Uterus (tissue), 4 donors: ENCODE data around the gene QARS1. TPM values are rescaled to one million over a fixed set of nuclear protein-coding genes. Genes with fewer than 3 reads are reported as not detected.

ENCODE experiments used
- DNase-seq, 2 donors: peaks; one replicate each; pipeline ENCODE4 v3.0.0-alpha.2; 2019 to 2020
- H3K27ac ChIP-seq, 2 donors: fragments of 200-600 bp; sonication (generic); 1 replicate in 1 of 2; 2 replicates in 1 of 2; pipeline ENCODE4 v1.5.1; 2016 to 2018
- H3K27me3 ChIP-seq, 2 donors: fragments of 200-600 bp; sonication (generic); one replicate each; pipeline ENCODE4 v1.5.1; 2018 to 2019; ENCODE audit warnings: control low read depth in 1 of 2
- H3K36me3 ChIP-seq, 2 donors: fragments of 200-600 bp; sonication (generic); one replicate each; pipeline ENCODE4 v1.5.1; 2019; ENCODE audit warnings: control low read depth in 1 of 2
- H3K4me1 ChIP-seq, 2 donors: fragments of 200-600 bp; sonication (generic); one replicate each; pipeline ENCODE4 v1.5.1; 2018 to 2019; ENCODE audit warnings: control low read depth in 1 of 2
- H3K4me3 ChIP-seq, 2 donors: fragments of 200-600 bp; sonication (generic); 1 replicate in 1 of 2; 2 replicates in 1 of 2; pipeline ENCODE4 v1.5.1; 2018 to 2019; ENCODE audit warnings: mild to moderate bottlenecking in 1 of 2
- H3K9me3 ChIP-seq, 2 donors: fragments of 200-600 bp; sonication (generic); one replicate each; pipeline ENCODE4 v1.5.1; 2019; ENCODE audit warnings: control low read depth in 1 of 2
- POLR2A ChIP-seq, 2 donors: fragments of 450-650 bp; IDR thresholded peaks; one replicate each; pipeline ENCODE4 v1.6.1; 2016; ENCODE audit warnings: antibody characterized with exemption in 2 of 2, mild to moderate bottlenecking in 1 of 2, moderate library complexity in 1 of 2
- intact Hi-C: fragments of 100-400 bp; cut with DNase I; formaldehyde crosslinking; loops from one replicate; pipeline ENCODE4 v1.15.1; 2023; ENCODE audit warnings: low total_unique reads
- microRNA-seq: library from miRNA; unstranded; fragments of <30 nt; microRNA quantifications from one replicate; pipeline ENCODE4, GENCODE V29; 2016; ENCODE audit warnings: borderline microRNAs expressed, borderline replicate concordance
- small RNA-seq: library from RNA; depleted of rRNA; stranded (forward); fragments of <200 nt; gene quantifications from one replicate; pipeline ENCODE3, GENCODE V24; 2016
- total RNA-seq, 4 donors: library from RNA; depleted of rRNA in 3 of 4; stranded (reverse); fragments of >200 nt in 3 of 4; gene quantifications; one replicate each; pipeline versions ENCODE4 v1.1.0 to v1.2.4, GENCODE V29; 2014 to 2023
- TF ChIP-seq, protein P1 (sequence below), 4 experiments: fragments of 200-600 bp in 2 of 4; fragments of 450-650 bp in 2 of 4; sonication (generic) in 2 of 4; IDR thresholded peaks; one replicate each; pipeline ENCODE4 v1.5.1; 2016 to 2019; ENCODE audit warnings: antibody characterized with exemption in 4 of 4, mild to moderate bottlenecking in 2 of 4, moderate library complexity in 1 of 4
- donor health status: DM: yes; HTN: yes; CAD: no.

The QARS1 gene
- total RNA-seq, 4 donors from 2014 or later: 124 to 280 (median 161) TPM

DNA sequence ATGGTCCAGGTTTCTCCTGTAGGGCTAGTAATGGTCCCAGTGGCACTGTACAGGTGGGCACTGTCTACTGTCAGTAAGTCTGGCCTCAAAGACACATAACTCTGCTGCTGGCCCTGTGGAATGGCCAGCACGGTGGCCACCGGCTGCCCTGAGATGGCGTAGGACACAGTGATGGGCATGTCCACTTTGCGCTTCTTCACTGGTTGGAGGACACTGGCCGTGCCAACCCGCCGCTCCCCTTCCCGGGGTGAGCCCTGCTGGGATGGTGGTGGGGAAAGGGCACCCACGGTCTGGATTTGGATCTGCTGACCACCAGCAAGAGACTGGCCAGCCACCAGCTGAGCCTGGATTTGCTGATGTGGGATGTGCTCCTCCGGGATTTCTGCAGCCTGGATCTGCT, 47.3 kb downstream of the QARS1 start:
- no peaks in the 10 kb centered on the region for H3K27me3 ChIP-seq
- intact Hi-C loops: no loop called here
- H3K36me3 ChIP-seq: no peaks in the 10 kb centered on the region

DNA sequence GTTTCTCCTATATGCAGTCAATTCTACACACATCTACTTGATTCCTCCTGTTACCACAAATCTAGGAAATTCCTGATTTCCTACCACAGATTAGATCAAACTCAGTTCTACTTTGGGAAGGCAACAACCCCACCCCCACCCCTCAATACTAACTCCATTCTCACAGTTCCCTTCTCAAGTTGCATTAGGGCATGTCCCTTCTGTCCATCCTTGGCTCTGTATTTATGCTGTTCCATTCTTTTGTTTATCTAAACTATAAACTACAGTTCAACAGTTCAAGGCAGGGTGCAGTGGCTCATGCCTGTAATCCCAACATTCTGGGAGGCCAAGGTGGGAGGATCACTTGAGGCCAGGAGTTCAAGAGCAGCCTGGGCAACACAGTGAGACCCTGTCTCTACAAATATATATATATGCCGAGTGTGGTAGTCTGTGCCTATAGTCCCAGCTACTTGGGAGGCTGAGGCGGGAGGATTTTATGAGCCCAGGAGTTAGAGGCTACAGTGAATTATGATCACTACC, 50.2 kb downstream of the QARS1 start:
- Histone ChIP-seq H3K27ac (no peak overlapping the region), H3K27me3 (no peaks in the 10 kb centered on the region), H3K4me3 (no peak overlapping the region), H3K4me1 (no peaks in the 10 kb centered on the region), H3K36me3 (no peaks in the 10 kb centered on the region), H3K9me3 (no peaks in the 10 kb centered on the region)
- intact Hi-C loops: no loop called here
- no peak for TF ChIP-seq POLR2A (IDR thresholded peaks at IDR 0.05)
- TF ChIP-seq, protein P1, sequence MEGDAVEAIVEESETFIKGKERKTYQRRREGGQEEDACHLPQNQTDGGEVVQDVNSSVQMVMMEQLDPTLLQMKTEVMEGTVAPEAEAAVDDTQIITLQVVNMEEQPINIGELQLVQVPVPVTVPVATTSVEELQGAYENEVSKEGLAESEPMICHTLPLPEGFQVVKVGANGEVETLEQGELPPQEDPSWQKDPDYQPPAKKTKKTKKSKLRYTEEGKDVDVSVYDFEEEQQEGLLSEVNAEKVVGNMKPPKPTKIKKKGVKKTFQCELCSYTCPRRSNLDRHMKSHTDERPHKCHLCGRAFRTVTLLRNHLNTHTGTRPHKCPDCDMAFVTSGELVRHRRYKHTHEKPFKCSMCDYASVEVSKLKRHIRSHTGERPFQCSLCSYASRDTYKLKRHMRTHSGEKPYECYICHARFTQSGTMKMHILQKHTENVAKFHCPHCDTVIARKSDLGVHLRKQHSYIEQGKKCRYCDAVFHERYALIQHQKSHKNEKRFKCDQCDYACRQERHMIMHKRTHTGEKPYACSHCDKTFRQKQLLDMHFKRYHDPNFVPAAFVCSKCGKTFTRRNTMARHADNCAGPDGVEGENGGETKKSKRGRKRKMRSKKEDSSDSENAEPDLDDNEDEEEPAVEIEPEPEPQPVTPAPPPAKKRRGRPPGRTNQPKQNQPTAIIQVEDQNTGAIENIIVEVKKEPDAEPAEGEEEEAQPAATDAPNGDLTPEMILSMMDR (IDR thresholded peaks at IDR 0.05): no peak
- DNase-seq: no peak

More for the DNA sequence above, 47.3 kb downstream of the QARS1 start:
- Histone ChIP-seq H3K9me3 (no peaks in the 10 kb centered on the region), H3K4me1 (no peaks in the 10 kb centered on the region), H3K27ac (no peak overlapping the region), H3K4me3 (no peak overlapping the region)
- DNase-seq: no peak
- TF ChIP-seq POLR2A (IDR thresholded peaks at IDR 0.05): no peak
- TF ChIP-seq, protein P1 (IDR thresholded peaks at IDR 0.05): no peak

DNA sequence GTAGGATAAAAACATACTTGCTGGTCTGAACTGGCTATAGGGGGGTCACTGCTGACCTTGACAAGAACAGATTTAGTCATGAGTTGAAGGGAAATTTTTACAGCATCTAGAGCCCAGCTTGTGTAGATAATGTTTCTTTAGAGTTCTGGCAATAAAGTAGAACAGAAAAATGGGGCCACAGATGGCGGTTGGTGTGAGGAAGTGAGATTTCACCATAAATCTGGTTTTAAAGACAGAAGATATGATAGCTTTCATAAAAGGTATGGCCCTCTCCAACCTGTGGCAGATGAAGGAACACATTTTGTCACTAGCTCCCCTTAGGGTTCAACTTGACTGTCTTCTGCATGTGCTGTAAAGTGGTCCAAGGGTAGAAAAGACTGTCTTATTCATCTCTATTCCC, 51.0 kb downstream of the QARS1 start:
- intact Hi-C loops: no loop called here
- no peaks in the 10 kb centered on the region for H3K36me3 ChIP-seq
- TF ChIP-seq, protein P1 (IDR thresholded peaks at IDR 0.05): no peak

More for the DNA sequence above, 51.0 kb downstream of the QARS1 start:
- Histone ChIP-seq H3K9me3 (no peaks in the 10 kb centered on the region), H3K27me3 (no peaks in the 10 kb centered on the region), H3K4me1 (no peaks in the 10 kb centered on the region), H3K4me3 (no peak overlapping the region), H3K27ac (no peak overlapping the region)
- no peak for DNase-seq

Small RNA genes lying within 50 kb of the gene (microRNA-seq; reads per million reads assigned to microRNA genes)
- gene MIR6890: not detected

Small RNA genes lying within 50 kb of the gene (small RNA-seq; reads per million reads assigned to genes)
- not detected for gene RN7SL182P

Other genes with a start within 250 kb of the QARS1 start
- 10 to 100 TPM in 2 of 4 donors, 1 to 10 TPM in 2; 7.7 to 41.8 (median 15.3) TPM for gene SLC25A20, start 205.9 kb downstream of the QARS1 start, total RNA-seq
- gene ARIH2, start 185.9 kb downstream of the QARS1 start, total RNA-seq: 100 to 1,000 TPM in 1 of 4 donors, 10 to 100 TPM in 3; 37.4 to 102 (median 79.9) TPM
- gene P4HTM, start 114.5 kb downstream of the QARS1 start, total RNA-seq: 10 to 100 TPM; 35.0 to 81.5 (median 51.1) TPM
- gene WDR6, start 97.4 kb downstream of the QARS1 start, total RNA-seq: 100 to 1,000 TPM in 3 of 4 donors, 10 to 100 TPM in 1; 50.0 to 243 (median 122) TPM
- 10 to 100 TPM; 13.8 to 93.0 (median 27.7) TPM for gene DALRD3, start 86.2 kb downstream of the QARS1 start, total RNA-seq
- 10 to 100 TPM in 3 of 4 donors, 1 to 10 TPM in 1; 8.8 to 96.6 (median 30.3) TPM for gene NDUFAF3, start 82.6 kb downstream of the QARS1 start, total RNA-seq
- gene IMPDH2, start 75.4 kb downstream of the QARS1 start, total RNA-seq: 100 to 1,000 TPM in 3 of 4 donors, 10 to 100 TPM in 1; 53.0 to 273 (median 163) TPM
- 100 to 1,000 TPM in 2 of 4 donors, 10 to 100 TPM in 2; 69.0 to 140 (median 104) TPM for gene QRICH1, start 10.7 kb downstream of the QARS1 start, total RNA-seq
- 10 to 100 TPM; 21.5 to 66.6 (median 43.6) TPM for gene USP19, start 16.1 kb upstream of the QARS1 start, total RNA-seq
- gene LAMB2, start 28.3 kb upstream of the QARS1 start, total RNA-seq: 100 to 1,000 TPM; 387 to 604 (median 509) TPM
- 10 to 100 TPM in 3 of 4 donors, 1 to 10 TPM in 1; 9.2 to 58.2 (median 31.3) TPM for gene CCDC71, start 61.6 kb upstream of the QARS1 start, total RNA-seq
- gene KLHDC8B, start 66.8 kb upstream of the QARS1 start, total RNA-seq: 10 to 100 TPM in 3 of 4 donors, 1 to 10 TPM in 1; 7.7 to 67.6 (median 39.4) TPM
- gene C3orf62, start 172.5 kb upstream of the QARS1 start, total RNA-seq: 1 to 10 TPM; 1.5 to 9.0 (median 4.9) TPM
- gene USP4, start 235.3 kb upstream of the QARS1 start, total RNA-seq: 10 to 100 TPM in 3 of 4 donors, 1 to 10 TPM in 1; 9.2 to 78.3 (median 28.8) TPM